ENCODE results near the gene TTC39B. TPM values are rescaled to one million over a fixed set of nuclear protein-coding genes. Genes with fewer than 3 reads are reported as not detected.

TTC39B gene
- total RNA-seq, 4 donors from 2014 or later: 23.3 to 62.8 (median 38.1) TPM

DNA sequence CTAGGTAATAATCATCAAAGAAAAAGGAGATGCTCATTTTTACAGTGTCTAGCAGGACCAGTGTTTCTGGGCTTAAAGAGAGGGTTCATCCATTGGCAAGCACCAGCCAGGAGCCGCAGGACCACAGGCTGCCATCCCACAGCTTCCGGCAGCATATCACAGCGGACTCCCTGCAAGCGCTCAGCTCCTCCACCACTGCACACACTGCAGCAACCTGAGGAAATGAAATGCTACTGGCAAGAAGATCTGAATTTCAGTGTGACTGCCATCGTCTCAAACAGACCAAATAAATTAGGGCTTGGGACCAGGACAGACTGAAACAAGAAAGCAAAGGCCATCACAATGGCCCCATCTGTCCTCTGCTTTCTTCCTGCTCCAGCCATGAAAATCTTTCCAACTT lies 114.2 kb downstream of the TTC39B start:
- Histone ChIP-seq H3K9me3 (no peaks in the 10 kb centered on the region), H3K4me1 (no peaks in the 10 kb centered on the region), H3K4me3 (no peak overlapping the region), H3K27me3 (no peaks in the 10 kb centered on the region), H3K36me3 (peaks cover 0 to 35% (median 14%) of the 10 kb centered on the region in 4 donors), H3K27ac (no peak overlapping the region)
- 96% methylated on average over 5 of the region's 5 CpGs; no CpG with 5 or more reads in 1 of the 2 donors for WGBS, 2 donors (ENCODE audit: low coverage in 1 of 2)
- DNase-seq: no peak
- in situ Hi-C loops (cut with MboI; ENCODE audit: low pct_ligation_motif_present in 1 of 4, low pct_unique_long_range_greater_than_20kb in 1 of 4, low sequenced_read_pairs in 3 of 4) (no loop called here), intact Hi-C loops (cut with DNase I; ENCODE audit: low total_unique reads) (no loop called here)
- TF ChIP-seq POLR2AphosphoS5 (IDR thresholded peaks at IDR 0.05) (no peak), POLR2A (IDR thresholded peaks at IDR 0.05) (no peak), EP300 (IDR thresholded peaks at IDR 0.05; ENCODE audit: low read depth) (no peak)
- TF ChIP-seq, protein P1, sequence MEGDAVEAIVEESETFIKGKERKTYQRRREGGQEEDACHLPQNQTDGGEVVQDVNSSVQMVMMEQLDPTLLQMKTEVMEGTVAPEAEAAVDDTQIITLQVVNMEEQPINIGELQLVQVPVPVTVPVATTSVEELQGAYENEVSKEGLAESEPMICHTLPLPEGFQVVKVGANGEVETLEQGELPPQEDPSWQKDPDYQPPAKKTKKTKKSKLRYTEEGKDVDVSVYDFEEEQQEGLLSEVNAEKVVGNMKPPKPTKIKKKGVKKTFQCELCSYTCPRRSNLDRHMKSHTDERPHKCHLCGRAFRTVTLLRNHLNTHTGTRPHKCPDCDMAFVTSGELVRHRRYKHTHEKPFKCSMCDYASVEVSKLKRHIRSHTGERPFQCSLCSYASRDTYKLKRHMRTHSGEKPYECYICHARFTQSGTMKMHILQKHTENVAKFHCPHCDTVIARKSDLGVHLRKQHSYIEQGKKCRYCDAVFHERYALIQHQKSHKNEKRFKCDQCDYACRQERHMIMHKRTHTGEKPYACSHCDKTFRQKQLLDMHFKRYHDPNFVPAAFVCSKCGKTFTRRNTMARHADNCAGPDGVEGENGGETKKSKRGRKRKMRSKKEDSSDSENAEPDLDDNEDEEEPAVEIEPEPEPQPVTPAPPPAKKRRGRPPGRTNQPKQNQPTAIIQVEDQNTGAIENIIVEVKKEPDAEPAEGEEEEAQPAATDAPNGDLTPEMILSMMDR (IDR thresholded peaks at IDR 0.05): no peak

DNA sequence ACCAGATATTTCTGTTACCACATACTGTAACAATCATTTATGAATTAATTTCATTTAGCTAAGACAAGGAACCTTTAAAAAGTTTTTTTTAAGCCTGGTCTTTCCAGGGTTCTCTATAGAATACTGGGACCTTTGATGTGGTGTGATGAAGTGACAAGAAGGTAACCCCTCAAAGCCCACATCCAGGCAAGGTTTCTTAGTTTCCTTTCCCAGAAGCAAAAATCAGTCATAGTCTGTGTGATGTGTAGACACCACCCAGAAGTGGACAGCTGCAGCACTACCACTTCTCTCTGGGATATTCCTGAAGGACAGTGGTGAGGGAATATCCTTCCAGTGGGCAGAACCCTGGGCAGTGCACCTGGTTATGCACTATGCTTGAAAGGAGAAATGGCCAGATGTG lies 115.6 kb downstream of the TTC39B start:
- intact Hi-C loops (cut with DNase I; ENCODE audit: low total_unique reads): no loop called here
- in situ Hi-C loops (cut with MboI; ENCODE audit: low pct_ligation_motif_present in 1 of 4, low pct_unique_long_range_greater_than_20kb in 1 of 4, low sequenced_read_pairs in 3 of 4): no loop called here

DNA sequence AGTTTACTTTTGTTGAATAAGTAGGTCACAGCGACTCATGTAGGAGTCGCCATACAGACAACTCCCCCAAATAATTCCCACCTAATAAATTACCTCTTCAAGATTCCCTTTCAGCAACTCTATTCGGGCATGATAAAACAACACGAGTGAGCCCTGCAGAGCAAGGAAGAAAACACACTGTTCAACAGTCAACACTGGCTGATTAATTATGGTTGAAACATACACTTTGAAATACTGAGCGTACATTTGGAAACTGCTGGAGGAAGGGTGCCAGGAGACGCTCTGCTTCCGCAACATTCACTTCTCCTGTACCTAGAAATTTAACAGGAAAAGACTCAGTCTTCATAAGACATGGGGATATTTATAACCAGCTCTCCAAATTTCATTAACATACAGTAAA lies 117.5 kb downstream of the TTC39B start:
- intact Hi-C loops (cut with DNase I; ENCODE audit: low total_unique reads): no loop called here
- no peaks in the 10 kb centered on the region for H3K27me3 ChIP-seq
- no peak overlapping the region for H3K4me3 ChIP-seq
- in situ Hi-C loops (cut with MboI; ENCODE audit: low pct_ligation_motif_present in 1 of 4, low pct_unique_long_range_greater_than_20kb in 1 of 4, low sequenced_read_pairs in 3 of 4): no loop called here
- DNase-seq: no peak
- H3K9me3 ChIP-seq: no peaks in the 10 kb centered on the region
- WGBS, 2 donors (ENCODE audit: low coverage in 1 of 2): 87 to 88% methylated on average over 3 to 7 of the region's 7 CpGs
- TF ChIP-seq, protein P1 (IDR thresholded peaks at IDR 0.05): no peak
- TF ChIP-seq POLR2A (IDR thresholded peaks at IDR 0.05) (no peak), EP300 (IDR thresholded peaks at IDR 0.05; ENCODE audit: low read depth) (no peak)
- H3K27ac ChIP-seq: no peak overlapping the region
- H3K36me3 ChIP-seq: peaks cover 0 to 44% (median 20%) of the 10 kb centered on the region in 4 donors
- H3K4me1 ChIP-seq: no peaks in the 10 kb centered on the region

More for the DNA sequence above, 115.6 kb downstream of the TTC39B start:
- no peaks in the 10 kb centered on the region for H3K27me3 ChIP-seq
- TF ChIP-seq, protein P1 (IDR thresholded peaks at IDR 0.05): no peak
- no peak for TF ChIP-seq EP300 (IDR thresholded peaks at IDR 0.05; ENCODE audit: low read depth)
- TF ChIP-seq POLR2AphosphoS5 (IDR thresholded peaks at IDR 0.05): no peak
- no peak for TF ChIP-seq POLR2A (IDR thresholded peaks at IDR 0.05)
- H3K9me3 ChIP-seq: no peaks in the 10 kb centered on the region
- no peak for DNase-seq
- no peak overlapping the region for H3K27ac ChIP-seq
- no peaks in the 10 kb centered on the region for H3K4me1 ChIP-seq
- H3K4me3 ChIP-seq: no peak overlapping the region
- peaks cover 0 to 47% (median 17%) of the 10 kb centered on the region in 4 donors for H3K36me3 ChIP-seq

DNA sequence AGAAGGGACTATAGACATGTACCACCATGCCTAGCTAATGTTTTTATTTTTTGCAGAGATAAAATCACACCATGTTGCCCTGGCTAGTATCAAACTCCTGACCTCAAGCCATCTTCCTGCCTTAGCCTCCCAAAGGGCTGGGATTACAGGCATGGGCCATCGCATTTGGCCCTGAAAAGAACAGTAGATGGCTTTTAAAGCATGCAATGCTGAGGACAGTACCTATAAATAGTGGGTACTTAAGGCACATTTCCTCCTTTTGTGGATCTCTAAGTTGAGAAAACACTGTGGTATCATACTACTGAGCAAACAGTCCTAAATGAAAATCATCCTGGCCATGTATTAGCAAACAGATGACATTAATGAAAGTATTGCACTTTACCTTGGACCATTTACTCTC lies 119.4 kb downstream of the TTC39B start:
- 79 to 100% methylated on average over 1 of the region's 1 CpG for WGBS, 2 donors (ENCODE audit: low coverage in 1 of 2)
- H3K27me3 ChIP-seq: no peaks in the 10 kb centered on the region
- H3K4me1 ChIP-seq: no peaks in the 10 kb centered on the region
- TF ChIP-seq EP300 (IDR thresholded peaks at IDR 0.05; ENCODE audit: low read depth): no peak
- no peak for TF ChIP-seq POLR2AphosphoS5 (IDR thresholded peaks at IDR 0.05)
- no peak for TF ChIP-seq POLR2A (IDR thresholded peaks at IDR 0.05)
- TF ChIP-seq, protein P1 (IDR thresholded peaks at IDR 0.05): no peak
- intact Hi-C loops (cut with DNase I; ENCODE audit: low total_unique reads): no loop called here
- no peak for DNase-seq
- no peaks in the 10 kb centered on the region for H3K9me3 ChIP-seq
- no peak overlapping the region for H3K4me3 ChIP-seq
- no peak overlapping the region for H3K27ac ChIP-seq
- H3K36me3 ChIP-seq: peaks cover 0 to 40% (median 20%) of the 10 kb centered on the region in 4 donors
- in situ Hi-C loops (cut with MboI; ENCODE audit: low pct_ligation_motif_present in 1 of 4, low pct_unique_long_range_greater_than_20kb in 1 of 4, low sequenced_read_pairs in 3 of 4): no loop called here

Measured in transverse colon (tissue), 4 donors.